Upper lobe of right lung (tissue), 1 donor: ENCODE measurements around the gene C19orf12. TPM values are rescaled to one million over a fixed set of nuclear protein-coding genes. Genes with fewer than 3 reads are reported as not detected.

ENCODE experiments used
- ATAC-seq: fragments of 200-7000 bp; cut with Tn5 transposase; one replicate; pipeline ENCODE4 v1.9.1; 2020; ENCODE audit warnings: mild to moderate bottlenecking, moderate library complexity
- DNase-seq: peaks from one replicate; pipeline ENCODE4 v3.0.0-alpha.2; 2020
- H3K27ac ChIP-seq: fragments of 200-600 bp; one replicate; pipeline ENCODE4 v1.8.0; 2022
- H3K27me3 ChIP-seq: fragments of 200-600 bp; one replicate; pipeline ENCODE4 v1.8.0; 2022; ENCODE audit warnings: mild to moderate bottlenecking
- H3K36me3 ChIP-seq: fragments of 200-600 bp; one replicate; pipeline ENCODE4 v1.8.0; 2022
- H3K4me1 ChIP-seq: fragments of 200-600 bp; one replicate; pipeline ENCODE4 v1.8.0; 2022
- H3K4me3 ChIP-seq: fragments of 200-600 bp; one replicate; pipeline ENCODE4 v1.8.0; 2022; ENCODE audit warnings: mild to moderate bottlenecking
- H3K9me3 ChIP-seq: fragments of 200-600 bp; one replicate; pipeline ENCODE4 v1.8.0; 2022
- CTCF ChIP-seq: fragments of 200-600 bp; IDR thresholded peaks from one replicate; pipeline ENCODE4 v1.8.0; 2022; ENCODE audit warnings: antibody characterized with exemption
- intact Hi-C: fragments of 100-400 bp; cut with DNase I; formaldehyde crosslinking; loops from one replicate; pipeline ENCODE4 v1.11.0; 2022
- total RNA-seq: library from RNA; stranded (reverse); fragmentation: NEBNext Ultra II Directional; extraction: Animal tissue kit (Norgen Biotek cat#: 25700); gene quantifications from one replicate; pipeline ENCODE4 v1.2.1, GENCODE V29; 2021
- donor health status: DM: no; HTN: yes; CAD: no; lungs with severe emphysema.

C19orf12 gene
- total RNA-seq, 1 donor from 2014 or later = 22.1 TPM

- no peak for TF ChIP-seq CTCF
- H3K4me3 ChIP-seq = peak within 1 kb of the TSS; percentile 91
- peak; percentile 94 for DNase-seq
- peaks cover 42% of the 10 kb centered on the region for H3K4me1 ChIP-seq
- no peaks in the 10 kb centered on the region for H3K27me3 ChIP-seq
- H3K36me3 ChIP-seq = peaks cover 4% of the 10 kb centered on the region
- H3K9me3 ChIP-seq = no peaks in the 10 kb centered on the region
- H3K27ac ChIP-seq = peak within 1 kb of the TSS; percentile 74
- peak; percentile 97 for ATAC-seq
- intact Hi-C loops = no loop called here
Observed at GRCh38 chr19:29665215-29665825, 49.7 kb downstream of the C19orf12 start, which contains the start of gene PLEKHF1. PLEKHF1 (plus strand) TSS chr19:29665461; CDS start chr19:29673840, 8,379 bp downstream.

- Histone ChIP-seq H3K4me3 (peak overlapping the region; percentile 91), H3K27ac (peak overlapping the region; percentile 74), H3K27me3 (no peaks in the 10 kb centered on the region), H3K9me3 (no peaks in the 10 kb centered on the region), H3K36me3 (peaks cover 4% of the 10 kb centered on the region), H3K4me1 (peaks cover 42% of the 10 kb centered on the region)
- TF ChIP-seq CTCF = peak; percentile 28
- intact Hi-C loops = no loop called here
- DNase-seq = no peak
- no peak for ATAC-seq
Observed at GRCh38 chr19:29664753-29665214, 50.3 kb downstream of the C19orf12 start.

GRCh38 chr19:29663861-29664752, 51.0 kb downstream of the C19orf12 start:
- TF ChIP-seq CTCF = no peak
- peak; percentile 62 for DNase-seq
- no peaks in the 10 kb centered on the region for H3K9me3 ChIP-seq
- no peak for ATAC-seq
- H3K27ac ChIP-seq = peak overlapping the region; percentile 74
- no peaks in the 10 kb centered on the region for H3K27me3 ChIP-seq
- peaks cover under 1% of the 10 kb centered on the region for H3K36me3 ChIP-seq
- intact Hi-C loops = no loop called here
- H3K4me1 ChIP-seq = peaks cover 42% of the 10 kb centered on the region
- no peak overlapping the region for H3K4me3 ChIP-seq

- Histone ChIP-seq H3K27ac (peak overlapping the region; percentile 72), H3K4me3 (no peak overlapping the region), H3K9me3 (no peaks in the 10 kb centered on the region), H3K27me3 (no peaks in the 10 kb centered on the region), H3K4me1 (peaks cover 33% of the 10 kb centered on the region), H3K36me3 (no peaks in the 10 kb centered on the region)
- ATAC-seq = no peak
- TF ChIP-seq CTCF = no peak
- DNase-seq = peak; percentile 65
- intact Hi-C loops = no loop called here
Observed at GRCh38 chr19:29662604-29663404, 52.3 kb downstream of the C19orf12 start.

- no peaks in the 10 kb centered on the region for H3K27me3 ChIP-seq
- DNase-seq = no peak
- H3K27ac ChIP-seq = peak overlapping the region; percentile 72
- no peak overlapping the region for H3K4me3 ChIP-seq
- no peaks in the 10 kb centered on the region for H3K36me3 ChIP-seq
- H3K9me3 ChIP-seq = no peaks in the 10 kb centered on the region
- peaks cover 27% of the 10 kb centered on the region for H3K4me1 ChIP-seq
- intact Hi-C loops = no loop called here
- no peak for ATAC-seq
- TF ChIP-seq CTCF = no peak
Observed at GRCh38 chr19:29662278-29662603, 52.8 kb downstream of the C19orf12 start.
